ENCODE results near the gene PRKCA.

DNA sequence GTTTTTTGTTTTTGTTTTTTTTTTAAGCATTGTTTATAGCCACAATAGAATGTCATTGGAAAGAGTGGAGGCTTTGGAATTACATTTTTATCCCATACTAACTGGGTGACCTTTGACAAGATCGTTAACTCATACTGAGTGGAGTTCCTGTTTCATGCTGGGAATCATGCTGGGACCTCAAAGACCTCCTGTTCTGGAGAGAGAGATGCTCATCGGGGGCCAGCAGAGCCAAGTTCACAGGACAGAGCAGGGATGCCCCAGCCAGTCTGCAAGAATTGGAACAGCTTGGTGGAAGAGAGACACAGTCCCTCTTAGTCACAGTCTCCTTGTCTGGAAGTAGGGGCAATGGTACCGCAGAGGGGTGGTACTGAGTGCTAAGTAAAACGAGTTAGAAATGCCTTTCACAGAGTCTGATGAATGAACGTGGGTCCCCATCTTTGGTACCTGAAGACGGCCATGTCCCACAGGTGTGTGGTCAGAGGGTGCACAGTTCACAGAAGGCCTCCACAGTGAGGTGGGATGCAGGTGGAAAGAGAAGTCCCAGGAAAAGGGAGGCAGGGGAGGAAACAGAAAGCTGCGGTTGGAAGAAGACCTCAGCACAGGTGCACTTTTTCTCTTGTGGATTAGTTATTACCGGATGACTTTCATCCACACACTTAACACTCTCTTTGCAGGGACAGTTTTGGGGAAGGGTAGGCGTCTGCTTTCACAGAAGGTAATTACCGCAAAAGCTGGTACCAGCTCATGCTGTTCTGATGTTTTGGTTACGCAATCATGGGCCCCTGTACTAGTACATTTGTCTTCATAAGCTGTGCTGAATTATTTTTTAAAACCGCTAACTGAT lies 147.8 kb downstream of the PRKCA start:
- no peak for TF ChIP-seq POLR2A (IDR thresholded peaks at IDR 0.05)
- TF ChIP-seq, protein P1, sequence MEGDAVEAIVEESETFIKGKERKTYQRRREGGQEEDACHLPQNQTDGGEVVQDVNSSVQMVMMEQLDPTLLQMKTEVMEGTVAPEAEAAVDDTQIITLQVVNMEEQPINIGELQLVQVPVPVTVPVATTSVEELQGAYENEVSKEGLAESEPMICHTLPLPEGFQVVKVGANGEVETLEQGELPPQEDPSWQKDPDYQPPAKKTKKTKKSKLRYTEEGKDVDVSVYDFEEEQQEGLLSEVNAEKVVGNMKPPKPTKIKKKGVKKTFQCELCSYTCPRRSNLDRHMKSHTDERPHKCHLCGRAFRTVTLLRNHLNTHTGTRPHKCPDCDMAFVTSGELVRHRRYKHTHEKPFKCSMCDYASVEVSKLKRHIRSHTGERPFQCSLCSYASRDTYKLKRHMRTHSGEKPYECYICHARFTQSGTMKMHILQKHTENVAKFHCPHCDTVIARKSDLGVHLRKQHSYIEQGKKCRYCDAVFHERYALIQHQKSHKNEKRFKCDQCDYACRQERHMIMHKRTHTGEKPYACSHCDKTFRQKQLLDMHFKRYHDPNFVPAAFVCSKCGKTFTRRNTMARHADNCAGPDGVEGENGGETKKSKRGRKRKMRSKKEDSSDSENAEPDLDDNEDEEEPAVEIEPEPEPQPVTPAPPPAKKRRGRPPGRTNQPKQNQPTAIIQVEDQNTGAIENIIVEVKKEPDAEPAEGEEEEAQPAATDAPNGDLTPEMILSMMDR (IDR thresholded peaks at IDR 0.05): no peak

Measured in uterus (tissue), 2 donors.